KBM-7 (cell line): ENCODE measurements around the gene LPP.
"Not testable (repeated sequence)": the region's sequence is repeated elsewhere in the genome, so short reads cannot be mapped to it uniquely, and the experiment has no call there.

ENCODE experiments used
- DNase-seq: peaks from one replicate; pipeline ENCODE4 v3.0.0-alpha.2; 2015
- in situ Hi-C: fragments of 300-500 bp; cut with MboI; formaldehyde crosslinking; loops from 2 replicates; pipeline ENCODE4 v1.14.3; 2020; ENCODE audit warnings: low sequenced_read_pairs, low pct_unique_long_range_greater_than_20kb, mixed read lengths

The LPP gene

GRCh38 chr3:188598894-188599293 is 444.9 kb downstream of the LPP start:
- DNase-seq = no peak

GRCh38 chr3:188602111-188602510 is 448.2 kb downstream of the LPP start:
- no peak for DNase-seq
- in situ Hi-C loops = no loop called here

More at GRCh38 chr3:188598894-188599293, 444.9 kb downstream of the LPP start:
- in situ Hi-C loops = no loop called here

GRCh38 chr3:188602620-188603019 is 448.7 kb downstream of the LPP start:
- DNase-seq = no peak
- in situ Hi-C loops = no loop called here

GRCh38 chr3:188604651-188605050 is 450.7 kb downstream of the LPP start:
- no peak for DNase-seq
- in situ Hi-C loops = no loop called here

- in situ Hi-C loops = no loop called here
- DNase-seq = no peak
Measured at GRCh38 chr3:188605231-188605630, 451.3 kb downstream of the LPP start.

GRCh38 chr3:188605905-188606304 is 451.9 kb downstream of the LPP start:
- in situ Hi-C loops = no loop called here
- DNase-seq = no peak

- peak; percentile 39 for DNase-seq
- in situ Hi-C loops = no loop called here
Measured at GRCh38 chr3:188607805-188608315, 453.9 kb downstream of the LPP start.

GRCh38 chr3:188608401-188608800 is 454.4 kb downstream of the LPP start:
- in situ Hi-C loops = no loop called here
- peak; percentile 4 for DNase-seq

GRCh38 chr3:188613721-188614120 is 459.8 kb downstream of the LPP start:
- in situ Hi-C loops, DNase-seq: not testable (repeated sequence)

- in situ Hi-C loops = no loop called here
- DNase-seq = no peak
Measured at GRCh38 chr3:188617270-188617669, 463.3 kb downstream of the LPP start.

GRCh38 chr3:188617988-188618701 is 464.2 kb downstream of the LPP start:
- no peak for DNase-seq
- in situ Hi-C loops = no loop called here

GRCh38 chr3:188620752-188621151 is 466.8 kb downstream of the LPP start:
- in situ Hi-C loops = no loop called here
- DNase-seq = no peak

GRCh38 chr3:188624384-188624783 is 470.4 kb downstream of the LPP start:
- DNase-seq = no peak
- in situ Hi-C loops = no loop called here

GRCh38 chr3:188624828-188625227 is 470.9 kb downstream of the LPP start:
- in situ Hi-C loops = no loop called here
- DNase-seq = no peak

- no peak for DNase-seq
- in situ Hi-C loops = no loop called here
Measured at GRCh38 chr3:188627652-188628051, 473.7 kb downstream of the LPP start.

- in situ Hi-C loops = no loop called here
- DNase-seq = no peak
Measured at GRCh38 chr3:188631291-188632010, 477.5 kb downstream of the LPP start.

- in situ Hi-C loops = no loop called here
- no peak for DNase-seq
Measured at GRCh38 chr3:188633206-188633605, 479.2 kb downstream of the LPP start.

- no peak for DNase-seq
- in situ Hi-C loops = no loop called here
Measured at GRCh38 chr3:188634285-188634684, 480.3 kb downstream of the LPP start.

GRCh38 chr3:188635258-188636042 is 481.5 kb downstream of the LPP start:
- in situ Hi-C loops = no loop called here
- DNase-seq = no peak

GRCh38 chr3:188636292-188636691 is 482.3 kb downstream of the LPP start:
- DNase-seq, in situ Hi-C loops: not testable (repeated sequence)
